GM19467 (cell line): ENCODE data around the gene MBLAC1.
A peak's percentile ranks its signal among the peaks of the same experiment; 100 is the strongest.

ENCODE experiments used
- ATAC-seq: cut with Tn5 transposase; IDR thresholded peaks from one replicate; pipeline ENCODE4 v1.9.1; 2021; ENCODE audit warnings: mild to moderate bottlenecking, moderate library complexity; ENCODE audit not compliant: unreplicated experiment

Gene MBLAC1

GRCh38 chr7:100095704-100096103, 31.1 kb upstream of the MBLAC1 start:
- ATAC-seq: no peak

DNA sequence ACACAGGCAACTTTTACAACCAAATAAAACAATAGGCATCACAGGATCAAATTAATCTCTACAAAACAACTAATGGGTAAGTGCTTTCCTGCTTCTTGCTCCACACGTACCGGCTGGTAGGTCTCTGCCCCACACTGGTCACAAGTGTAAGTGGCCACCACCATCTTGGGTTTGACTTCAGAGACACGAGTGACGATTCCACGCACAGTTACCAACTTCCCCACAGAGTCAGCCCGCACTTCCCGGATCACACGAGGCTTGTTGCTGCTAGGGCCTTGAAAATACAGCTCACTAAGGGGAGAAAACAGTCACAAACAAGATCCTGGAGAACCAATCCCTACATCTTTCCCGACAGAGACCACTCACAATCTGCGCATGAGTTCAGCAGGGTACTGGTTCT, 27.9 kb upstream of the MBLAC1 start:
- no peak for ATAC-seq

DNA sequence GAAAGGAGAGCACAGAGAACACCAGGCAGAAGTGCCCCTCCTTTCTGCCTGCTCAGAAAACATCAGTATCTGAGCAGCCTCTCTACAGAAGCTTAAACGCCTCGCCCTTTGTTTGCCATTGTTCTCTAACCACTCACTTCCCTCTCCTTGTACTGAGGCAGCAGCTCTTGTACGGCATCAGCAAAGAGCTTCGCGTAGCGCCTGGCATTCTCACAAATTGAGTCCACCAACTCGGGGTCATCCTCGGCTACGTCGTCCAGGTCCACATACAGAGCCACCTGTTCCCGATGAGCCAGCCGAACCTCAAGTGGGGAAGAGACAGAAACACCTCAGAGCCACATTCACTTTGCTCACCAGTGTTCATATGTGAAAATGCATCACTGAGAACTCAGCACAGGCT, 27.3 kb upstream of the MBLAC1 start:
- ATAC-seq: no peak

DNA sequence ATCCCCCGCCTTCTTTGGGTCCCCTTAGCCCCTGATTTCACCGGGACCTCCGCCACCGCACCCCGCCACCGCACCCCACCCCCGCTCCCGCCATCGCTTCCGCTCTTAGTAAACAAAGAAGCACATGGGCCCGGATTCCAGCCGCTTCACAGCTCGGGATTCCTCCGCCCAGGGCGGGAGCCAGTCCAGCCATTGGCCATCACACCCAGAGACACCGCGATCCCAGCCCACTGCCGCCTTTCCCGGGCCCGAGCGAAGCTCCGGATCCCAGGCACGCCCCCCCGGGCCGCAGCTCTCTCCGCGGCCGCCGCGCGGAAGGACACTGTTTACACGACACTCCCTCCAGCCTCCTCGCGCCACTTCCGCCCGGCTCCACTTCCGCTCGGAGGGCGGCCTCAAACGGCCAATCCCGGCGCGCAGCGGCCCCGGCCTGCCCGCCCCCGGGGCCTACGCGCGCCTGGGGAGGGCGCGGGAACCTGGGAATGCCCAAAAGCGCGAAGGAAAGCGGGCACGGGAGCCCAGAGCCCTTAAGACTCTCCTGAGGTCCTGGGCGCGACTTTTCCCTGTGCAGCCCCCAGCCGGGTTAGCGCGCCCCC, 26.2 kb upstream of the MBLAC1 start:
- ATAC-seq: peak; percentile 53

DNA sequence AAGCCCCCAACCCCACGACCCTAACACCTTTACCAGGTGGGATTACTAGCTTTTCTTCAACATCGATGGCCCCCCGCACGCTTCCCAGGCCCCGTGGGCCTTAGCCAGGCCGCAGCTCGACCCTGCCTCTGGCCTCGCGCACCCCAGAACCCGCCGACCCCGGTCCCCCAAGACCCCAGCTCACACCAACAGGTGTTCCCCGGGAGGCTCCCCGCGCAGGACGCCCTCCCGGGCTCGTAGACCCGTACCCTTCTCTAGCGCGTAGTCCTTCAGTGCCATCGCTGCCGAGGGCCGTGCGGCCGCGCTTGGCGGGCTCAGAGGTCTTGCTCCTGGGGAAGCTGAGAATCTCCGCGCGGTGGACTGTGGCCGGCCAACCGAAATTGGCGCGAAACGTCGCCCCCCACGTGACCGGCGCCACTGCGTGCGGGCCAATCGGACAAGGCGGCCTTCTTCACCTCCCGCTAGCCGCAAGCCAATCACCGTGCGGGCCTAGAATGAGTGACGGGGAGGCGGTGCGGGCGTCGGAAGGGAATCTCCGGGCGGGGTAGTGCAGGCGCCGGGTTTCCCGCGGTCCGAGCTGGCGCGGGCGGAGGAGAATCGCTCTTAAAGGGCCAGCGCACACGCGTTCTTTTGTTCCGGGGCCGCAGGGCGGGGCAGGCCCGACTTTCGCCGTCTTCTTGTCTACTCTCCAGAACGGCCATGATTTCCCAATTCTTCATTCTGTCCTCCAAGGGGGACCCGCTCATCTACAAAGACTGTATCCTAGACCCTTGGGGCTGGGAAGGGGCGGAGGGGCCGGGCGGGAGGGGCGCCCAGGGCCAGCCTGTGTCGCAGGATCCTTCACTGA, 25.5 kb upstream of the MBLAC1 start, which contains the start of the genes AP4M1 and MCM7:
Gene AP4M1, plus strand, starts transcription at position 628 of the 847 bp plus-strand sequence. Its CDS starts 72 bp downstream, at position 700.
Gene MCM7, minus strand, starts transcription at position 382 of the 847 bp plus-strand sequence. Its CDS starts 103 bp downstream, at position 279.
- ATAC-seq: peak; percentile 82

- ATAC-seq: no peak
Measured at GRCh38 chr7:100102950-100103840, 23.6 kb upstream of the MBLAC1 start.

DNA sequence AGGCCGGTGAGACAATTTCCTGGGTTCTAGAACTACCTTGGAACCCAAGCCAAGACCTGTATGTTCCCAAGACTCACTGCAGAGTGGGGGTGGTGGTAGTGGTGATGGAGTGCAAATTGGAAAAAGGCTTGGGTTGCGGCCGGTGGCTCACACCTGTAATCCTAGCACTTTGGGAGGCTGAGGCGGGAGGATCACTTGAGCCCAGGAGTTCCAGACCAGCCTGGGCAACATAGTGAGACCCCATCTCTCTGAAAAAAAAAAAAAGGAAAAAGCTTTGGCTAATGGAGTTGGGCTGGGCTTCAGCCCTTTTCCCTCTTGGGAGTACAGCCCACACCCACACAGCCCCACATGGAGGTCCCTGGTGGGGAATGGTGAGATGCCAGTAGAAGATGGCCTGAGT, 21.2 kb upstream of the MBLAC1 start:
- ATAC-seq: no peak

DNA sequence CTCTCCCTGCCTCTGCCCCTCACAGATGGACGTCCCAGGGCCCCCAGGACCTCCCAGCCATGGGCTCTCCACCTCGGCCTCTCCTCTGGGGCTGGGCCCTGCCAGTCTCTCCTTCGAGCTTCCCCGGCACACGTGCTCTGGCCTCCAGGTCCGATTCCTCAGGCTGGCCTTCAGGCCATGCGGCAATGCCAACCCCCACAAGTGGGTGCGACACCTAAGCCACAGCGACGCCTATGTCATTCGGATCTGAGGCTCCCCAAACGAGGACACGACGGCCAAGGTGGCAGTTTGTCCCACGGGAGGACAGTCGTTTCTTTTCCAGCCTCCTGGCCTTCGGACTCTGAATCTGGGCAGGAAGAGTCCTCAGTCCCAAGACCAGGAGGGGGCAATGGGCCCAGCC, 20.1 kb upstream of the MBLAC1 start:
- ATAC-seq: no peak

DNA sequence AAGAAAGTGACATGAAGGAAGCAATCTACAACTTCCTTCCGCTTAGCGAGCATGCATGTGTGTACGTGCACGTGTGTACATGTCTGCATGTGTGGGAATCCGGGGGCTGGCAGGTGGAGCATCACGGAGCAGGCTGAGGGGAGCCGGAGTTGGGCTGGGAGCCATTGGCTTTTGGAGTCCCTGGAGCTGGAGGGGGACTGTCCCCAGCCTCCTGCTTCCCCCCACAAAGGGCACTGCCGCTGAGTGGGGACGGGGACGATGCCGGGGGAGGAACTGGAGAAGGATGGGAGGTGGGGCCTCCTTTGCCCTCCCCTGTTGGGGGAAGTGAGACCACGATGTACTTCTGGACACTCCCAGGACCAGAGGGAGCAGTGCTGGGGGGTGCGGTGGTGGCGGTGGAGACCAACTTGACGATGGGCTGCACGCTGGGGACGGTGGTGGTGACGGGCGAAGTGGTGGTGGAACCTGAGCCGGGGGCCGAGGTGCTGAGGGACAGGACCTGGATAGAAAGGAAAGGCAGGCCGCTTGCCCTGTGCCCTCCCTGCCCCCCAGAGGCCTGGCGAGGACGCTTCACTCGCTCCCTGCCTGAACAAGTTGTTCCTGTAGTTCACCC, 19.5 kb upstream of the MBLAC1 start:
- no peak for ATAC-seq

- ATAC-seq: no peak
Measured at GRCh38 chr7:100107890-100108289, 18.9 kb upstream of the MBLAC1 start.

DNA sequence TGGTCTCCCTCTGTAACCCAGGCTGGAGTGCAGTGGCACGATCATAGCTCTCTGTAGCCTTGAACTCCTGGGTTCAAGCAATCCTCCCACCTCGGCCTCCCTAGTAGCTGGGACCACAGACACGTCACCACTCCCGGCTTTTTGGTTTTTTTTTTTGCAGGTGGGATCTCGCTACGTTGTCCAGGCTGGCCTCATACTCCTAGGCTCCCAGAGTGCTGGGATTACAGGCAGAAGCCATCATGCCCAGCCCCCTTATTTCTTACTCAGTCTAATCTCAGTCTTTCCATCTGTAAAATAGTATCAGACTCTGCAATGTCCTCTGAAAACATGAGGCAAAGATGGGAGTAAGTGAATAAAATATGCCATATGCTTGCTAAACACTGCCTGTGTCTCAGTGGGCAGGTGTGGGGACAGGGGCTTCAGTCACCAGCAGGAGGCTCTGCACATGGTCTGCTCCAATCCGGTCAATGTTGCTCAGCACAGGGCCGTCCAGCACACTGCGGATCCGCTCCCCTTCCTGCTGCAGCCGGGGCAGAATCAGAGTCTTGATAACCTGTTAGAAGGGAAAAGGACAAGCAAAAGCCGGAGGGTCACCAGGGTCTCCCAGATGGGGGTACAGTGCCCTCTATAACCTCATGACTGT, 17.1 kb upstream of the MBLAC1 start:
- no peak for ATAC-seq

DNA sequence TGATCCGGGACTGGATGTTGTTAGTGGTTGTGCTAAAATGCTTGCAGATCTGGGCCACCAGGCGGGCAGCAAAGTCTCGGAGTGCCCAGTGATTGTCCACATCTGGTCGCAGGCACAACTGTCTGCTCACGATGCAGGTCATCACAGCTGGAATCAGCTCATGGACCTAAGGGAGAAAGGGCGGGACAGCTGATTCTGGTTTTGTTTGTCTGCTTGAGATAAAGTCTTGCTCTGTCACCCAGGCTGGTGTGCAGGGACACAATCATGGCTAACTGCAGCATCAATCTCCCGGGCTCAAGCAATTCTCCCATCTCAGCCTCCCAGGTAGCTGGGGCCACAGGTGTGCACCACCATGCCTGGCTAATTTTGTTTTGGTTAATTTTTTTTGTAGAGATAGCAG, 15.6 kb upstream of the MBLAC1 start:
- no peak for ATAC-seq

DNA sequence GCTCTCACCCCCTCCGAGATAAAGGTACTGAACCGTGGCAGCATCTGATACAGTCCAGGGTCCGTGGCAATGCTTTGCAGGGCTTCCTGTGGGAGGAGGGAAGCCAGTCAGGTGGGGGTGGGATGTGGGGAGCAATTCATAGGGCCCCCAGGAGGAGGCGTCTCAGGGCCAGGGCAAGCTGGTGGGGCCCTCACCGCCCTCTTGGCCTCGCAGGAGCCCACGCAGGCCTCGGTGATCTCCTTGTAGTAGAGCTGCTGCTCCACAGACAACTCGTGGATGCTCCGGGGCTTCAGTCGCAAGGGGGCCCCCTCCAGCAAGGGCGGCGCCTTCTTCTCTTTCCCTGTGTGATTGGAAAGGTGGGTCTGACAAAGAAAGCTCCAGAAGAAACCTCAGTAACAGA, 14.9 kb upstream of the MBLAC1 start:
- no peak for ATAC-seq

DNA sequence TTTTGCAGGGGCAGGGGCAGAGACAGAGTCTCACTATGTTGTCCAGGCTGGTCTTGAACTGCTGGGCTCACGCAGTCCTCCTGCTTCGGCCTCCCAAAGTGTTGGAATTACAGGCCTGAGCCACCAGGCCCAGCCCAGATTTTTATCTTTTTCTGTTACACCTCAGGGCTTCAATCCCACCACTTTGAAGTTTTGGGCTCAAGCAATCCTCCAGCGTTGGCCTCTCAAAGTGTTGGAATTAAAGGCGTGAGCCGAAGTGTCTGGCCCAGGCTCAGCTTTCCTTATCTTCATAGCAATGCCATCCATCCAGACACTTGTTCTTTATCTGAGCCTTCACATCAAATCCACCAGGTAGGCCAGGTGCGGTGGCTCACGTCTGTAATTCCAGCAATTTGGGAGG, 11.7 kb upstream of the MBLAC1 start:
- no peak for ATAC-seq

GRCh38 chr7:100118388-100119071, 8.2 kb upstream of the MBLAC1 start:
- ATAC-seq: no peak

DNA sequence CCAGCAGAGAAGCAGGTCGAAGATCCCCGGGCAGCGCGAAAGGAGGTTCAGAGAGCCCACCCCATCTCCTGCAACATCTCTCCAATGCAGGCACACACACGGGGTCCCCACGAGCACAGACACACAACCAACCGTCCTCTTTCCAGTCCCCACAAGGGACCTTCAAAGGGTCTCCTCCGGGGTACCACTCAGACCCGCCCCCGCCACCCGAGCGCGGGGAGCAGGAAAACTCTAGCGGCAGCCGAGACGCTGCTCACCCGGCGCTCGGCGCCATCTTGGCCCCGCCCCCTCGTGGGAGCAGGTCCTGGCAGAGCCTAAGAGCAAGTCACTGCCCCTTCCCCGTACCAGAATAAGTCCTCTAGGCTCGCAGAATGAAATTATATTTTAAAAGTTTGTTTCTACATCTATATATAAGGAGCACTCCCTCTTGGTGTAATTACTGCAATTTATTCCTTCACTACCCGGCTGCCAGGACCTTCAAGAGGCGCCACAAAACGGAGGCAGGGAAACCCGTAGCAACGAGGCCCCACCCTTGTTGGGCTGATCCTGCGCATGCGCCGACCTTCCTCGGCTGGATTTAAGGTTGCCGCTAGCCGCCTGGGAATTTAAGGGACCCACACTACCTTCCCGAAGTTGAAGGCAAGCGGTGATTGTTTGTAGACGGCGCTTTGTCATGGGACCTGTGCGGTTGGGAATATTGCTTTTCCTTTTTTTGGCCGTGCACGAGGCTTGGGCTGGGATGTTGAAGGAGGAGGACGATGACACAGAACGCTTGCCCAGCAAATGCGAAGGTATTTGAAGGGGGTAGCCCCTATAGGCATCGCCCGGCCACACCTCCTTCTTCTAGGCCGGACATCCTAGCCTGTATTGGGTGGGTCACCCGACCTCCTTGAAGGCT, 7.4 kb upstream of the MBLAC1 start, which contains the start of the genes CNPY4 and TAF6:
Gene CNPY4, plus strand, starts transcription at position 563 of the 898 bp plus-strand sequence. Its CDS starts 111 bp downstream, at position 674.
Gene TAF6, minus strand, starts transcription at position 287 of the 898 bp plus-strand sequence. CDS start 5,149 bp downstream, outside the sequence.
- peak; percentile 62 for ATAC-seq

DNA sequence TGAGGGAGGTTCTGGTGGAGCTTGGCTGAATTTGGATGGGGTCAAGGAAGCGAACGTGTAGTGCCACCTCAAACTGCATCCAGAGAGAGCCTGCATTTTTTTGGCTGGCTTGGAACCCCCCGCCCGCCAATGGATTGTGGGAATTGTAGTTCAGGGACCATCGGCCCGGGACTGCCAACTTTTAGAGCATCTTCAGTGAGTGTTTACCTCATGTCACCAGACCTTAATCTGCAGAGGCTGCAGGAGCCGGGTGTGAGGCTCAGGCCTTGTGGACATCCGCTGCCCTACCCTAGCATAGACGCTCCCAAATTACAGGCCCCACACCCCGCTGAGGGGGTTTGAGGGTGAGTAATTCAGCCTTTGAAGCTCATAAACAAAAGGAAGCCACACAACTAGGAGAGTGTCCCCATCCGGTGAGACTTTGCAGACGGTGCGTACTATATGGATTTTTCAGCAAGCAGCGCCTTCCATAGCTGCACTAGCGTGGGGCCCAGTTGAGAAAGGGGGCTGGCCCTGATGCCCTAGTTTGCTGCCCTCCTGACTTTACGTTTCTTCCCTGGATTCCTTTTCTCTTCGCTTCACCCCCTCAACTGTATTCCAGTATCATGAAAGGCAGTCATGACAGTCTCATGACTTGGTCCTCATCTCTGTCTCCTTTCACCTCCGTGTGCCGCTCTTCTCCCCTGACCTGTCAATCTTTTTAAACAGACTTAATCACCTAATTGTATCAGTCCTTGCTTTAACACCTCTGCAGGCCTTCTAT, 6.6 kb upstream of the MBLAC1 start:
- ATAC-seq: peak; percentile 21

- no peak for ATAC-seq
Measured at GRCh38 chr7:100120733-100121036, 6.1 kb upstream of the MBLAC1 start.
